Endothelial cell of umbilical vein (primary cell): ENCODE data around the gene CFAP97D1.

ENCODE experiments used
- CTCF ChIP-seq, 2 donors: IDR thresholded peaks; 1 replicate in 1 of 2; 2 replicates in 1 of 2; pipeline ENCODE4 v1.5.1; 2011; ENCODE audit warnings: low read length in 2 of 2, mild to moderate bottlenecking in 2 of 2, moderate library complexity in 2 of 2, control low read depth in 1 of 2, inconsistent platforms in 1 of 2, low read depth in 1 of 2; ENCODE audit not compliant: insufficient read depth in 1 of 2; ENCODE audit errors: extremely low read depth in 1 of 2
- EZH2 ChIP-seq: IDR thresholded peaks from 2 replicates; pipeline ENCODE4 v1.6.1; 2012; ENCODE audit warnings: borderline replicate concordance, low read depth, mild to moderate bottlenecking, moderate library complexity, low read length, inconsistent platforms; ENCODE audit not compliant: severe bottlenecking
- JUN ChIP-seq: IDR thresholded peaks from 2 replicates; pipeline ENCODE4 v1.6.1; 2011; ENCODE audit warnings: borderline replicate concordance, low read depth; ENCODE audit not compliant: insufficient read length, insufficient read depth
- MYC ChIP-seq: IDR thresholded peaks from one replicate; pipeline ENCODE4 v1.6.1; 2011; ENCODE audit warnings: mild to moderate bottlenecking, low read depth, low read length
- POLR2A ChIP-seq: IDR thresholded peaks from 2 replicates; pipeline ENCODE4 v1.6.1; 2012; ENCODE audit warnings: low read depth, mild to moderate bottlenecking, control low read depth, low read length
- POLR2AphosphoS5 ChIP-seq: IDR thresholded peaks from 2 replicates; pipeline ENCODE4 v1.6.1; 2012; ENCODE audit warnings: low read depth, mild to moderate bottlenecking, control low read depth, low read length, moderate library complexity; ENCODE audit not compliant: insufficient read depth

- TF ChIP-seq POLR2AphosphoS5 = no peak
- no peak for TF ChIP-seq CTCF (IDR thresholded peaks at IDR 0.05; ENCODE audit: extremely low read depth in 1 of 2, insufficient read depth in 1 of 2, low read depth in 1 of 2, low read length in 2 of 2)
- no peak for TF ChIP-seq POLR2A
- TF ChIP-seq JUN = no peak
- no peak for TF ChIP-seq EZH2
- no peak for TF ChIP-seq MYC
Measured at GRCh38 chr17:43812396-43813265, 32.4 kb downstream of the CFAP97D1 start.
